GM19463 (cell line): Measurements from ENCODE around the gene CS.

Experiments
- ATAC-seq: cut with Tn5 transposase; IDR thresholded peaks from one replicate; pipeline ENCODE4 v1.9.1; 2021; ENCODE audit warnings: mild to moderate bottlenecking, moderate library complexity; ENCODE audit not compliant: unreplicated experiment

Gene CS

GRCh38 chr12:56253091-56253490 lies 47.0 kb downstream of the CS start:
- no peak for ATAC-seq

- ATAC-seq, result no peak
Observed at GRCh38 chr12:56252649-56253048, 47.5 kb downstream of the CS start.

GRCh38 chr12:56248711-56249110 lies 51.4 kb downstream of the CS start:
- ATAC-seq, result no peak

- no peak for ATAC-seq
Observed at GRCh38 chr12:56247923-56248322, 52.2 kb downstream of the CS start.

- ATAC-seq, result no peak
Observed at GRCh38 chr12:56244494-56244893, 55.6 kb downstream of the CS start.

GRCh38 chr12:56243731-56244181 lies 56.4 kb downstream of the CS start:
- no peak for ATAC-seq

- no peak for ATAC-seq
Observed at GRCh38 chr12:56242986-56243385, 57.1 kb downstream of the CS start.

GRCh38 chr12:56241424-56242303 lies 58.5 kb downstream of the CS start:
- no peak for ATAC-seq

GRCh38 chr12:56237552-56237951 lies 62.6 kb downstream of the CS start:
- ATAC-seq, result no peak

GRCh38 chr12:56236985-56237384 lies 63.1 kb downstream of the CS start:
- ATAC-seq, result no peak

- ATAC-seq, result no peak
Observed at GRCh38 chr12:56236091-56236490, 64.0 kb downstream of the CS start.

GRCh38 chr12:56234746-56235436 lies 65.2 kb downstream of the CS start:
- no peak for ATAC-seq

- ATAC-seq, result no peak
Observed at GRCh38 chr12:56231184-56231582, 68.9 kb downstream of the CS start.

- ATAC-seq, result no peak
Observed at GRCh38 chr12:56230432-56231183, 69.5 kb downstream of the CS start.

GRCh38 chr12:56229916-56230431 lies 70.2 kb downstream of the CS start, which contains the start of gene SLC39A5:
Gene SLC39A5, plus strand, starts transcription at chr12:56230051. Its CDS starts 1,224 bp downstream, at chr12:56231275.
- no peak for ATAC-seq

GRCh38 chr12:56229082-56229481 lies 71.0 kb downstream of the CS start:
- no peak for ATAC-seq

GRCh38 chr12:56224954-56225353 lies 75.2 kb downstream of the CS start:
- ATAC-seq, result no peak

GRCh38 chr12:56224102-56224701 lies 75.9 kb downstream of the CS start, which contains the start of gene NABP2:
Gene NABP2, plus strand, starts transcription at chr12:56224342. Its CDS starts 515 bp downstream, at chr12:56224857.
- ATAC-seq, result peak; percentile 76

- ATAC-seq, result no peak
Observed at GRCh38 chr12:56223571-56224101, 76.5 kb downstream of the CS start.

- no peak for ATAC-seq
Observed at GRCh38 chr12:56222531-56222895, 77.6 kb downstream of the CS start.
